Keratinocyte (primary cell): ENCODE results near the gene CHN2.

Experiments used
- CTCF ChIP-seq, 3 experiments: IDR thresholded peaks in 1 of 3; conservative IDR thresholded peaks in 1 of 3; optimal IDR thresholded peaks in 1 of 3; 2 replicates in 2 of 3; 3 replicates in 1 of 3; pipeline versions ENCODE3 to v1.5.1; 2011; ENCODE audit warnings: low read length in 3 of 3, mild to moderate bottlenecking in 3 of 3, moderate library complexity in 2 of 3, control low read depth in 1 of 3, inconsistent platforms in 1 of 3; ENCODE audit not compliant: insufficient read depth in 2 of 3; ENCODE audit errors: extremely low read depth in 1 of 3
- EZH2 ChIP-seq: IDR thresholded peaks from one replicate; pipeline ENCODE4 v1.6.1; 2012; ENCODE audit warnings: inconsistent platforms, mild to moderate bottlenecking, low read length, moderate library complexity

- TF ChIP-seq CTCF (optimal IDR thresholded peaks at IDR 0.05 in 1 of 3, IDR thresholded peaks at IDR 0.05 in 1 of 3, conservative IDR thresholded peaks at IDR 0.05 in 1 of 3; ENCODE audit: extremely low read depth in 1 of 3, insufficient read depth in 2 of 3, low read length in 3 of 3) (no peak), EZH2 (no peak)
These were observed 60.0 kb downstream of the CHN2 start for GRCh38 chr7:29254591-29254990.
